GM15510 (cell line): ENCODE measurements around the gene TGM2.
A peak's percentile ranks its signal among the peaks of the same experiment; 100 is the strongest.

Experiments
- POLR2A ChIP-seq: IDR thresholded peaks from 3 replicates; pipeline ENCODE4 v1.6.1; 2011; ENCODE audit warnings: borderline replicate concordance; ENCODE audit not compliant: insufficient read length; ENCODE audit errors: extremely low read depth

The TGM2 gene

GRCh38 chr20:38104285-38104684 lies 60.8 kb downstream of the TGM2 start:
- no peak for TF ChIP-seq POLR2A

- TF ChIP-seq POLR2A: no peak
Measured at GRCh38 chr20:38098952-38099351, 66.1 kb downstream of the TGM2 start.

GRCh38 chr20:38095017-38095686 lies 69.9 kb downstream of the TGM2 start:
- TF ChIP-seq POLR2A: no peak

GRCh38 chr20:38094373-38094891 lies 70.6 kb downstream of the TGM2 start:
- peak; percentile 25 for TF ChIP-seq POLR2A

GRCh38 chr20:38093641-38094077 lies 71.4 kb downstream of the TGM2 start:
- TF ChIP-seq POLR2A: no peak

GRCh38 chr20:38092915-38093314 lies 72.2 kb downstream of the TGM2 start:
- TF ChIP-seq POLR2A: no peak

GRCh38 chr20:38092260-38092857 lies 72.7 kb downstream of the TGM2 start:
- TF ChIP-seq POLR2A: no peak

- TF ChIP-seq POLR2A: no peak
Measured at GRCh38 chr20:38091441-38092216, 73.4 kb downstream of the TGM2 start.

GRCh38 chr20:38090061-38090460 lies 75.0 kb downstream of the TGM2 start:
- no peak for TF ChIP-seq POLR2A

GRCh38 chr20:38089500-38089899 lies 75.6 kb downstream of the TGM2 start:
- TF ChIP-seq POLR2A: no peak

- TF ChIP-seq POLR2A: no peak
Measured at GRCh38 chr20:38085026-38085425, 80.0 kb downstream of the TGM2 start.

- no peak for TF ChIP-seq POLR2A
Measured at GRCh38 chr20:38084425-38084951, 80.6 kb downstream of the TGM2 start.

- no peak for TF ChIP-seq POLR2A
Measured at GRCh38 chr20:38083338-38084048, 81.6 kb downstream of the TGM2 start.

- TF ChIP-seq POLR2A: no peak
Measured at GRCh38 chr20:38082894-38083293, 82.2 kb downstream of the TGM2 start.
